Brain microvascular endothelial cell (primary cell): Measurements from ENCODE around the gene TCEANC2.

ENCODE experiments used
- DNase-seq: peaks from one replicate; pipeline ENCODE4 v3.0.0-alpha.2; 2020
- H3K27ac ChIP-seq: fragments of 250-450 bp; sonication (Bioruptor Pico); 2 replicates; pipeline ENCODE4 v1.5.1; 2020; ENCODE audit warnings: mild to moderate bottlenecking, moderate library complexity
- H3K27me3 ChIP-seq: fragments of 250-450 bp; sonication (Bioruptor Pico); replicated peaks from 2 replicates; pipeline ENCODE4 v1.5.1; 2020; ENCODE audit warnings: mild to moderate bottlenecking
- H3K36me3 ChIP-seq: fragments of 250-450 bp; sonication (Bioruptor Pico); replicated peaks from 2 replicates; pipeline ENCODE4 v1.5.1; 2020; ENCODE audit warnings: mild to moderate bottlenecking
- H3K4me3 ChIP-seq: 2 replicates; pipeline ENCODE4 v1.5.1; 2011; ENCODE audit warnings: low read depth, mild to moderate bottlenecking, control low read depth, low read length, moderate library complexity
- CTCF ChIP-seq: IDR thresholded peaks from 2 replicates; pipeline ENCODE4 v1.5.1; 2011; ENCODE audit warnings: low read depth, mild to moderate bottlenecking, moderate library complexity, low read length, control low read depth, inconsistent platforms; ENCODE audit errors: missing control alignments
- in situ Hi-C: cut with HindIII; loops from 2 replicates; pipeline ENCODE4 v1.10.0; 2017; ENCODE audit warnings: low sequenced_read_pairs, low pct_ligation_motif_present

Gene TCEANC2

DNA sequence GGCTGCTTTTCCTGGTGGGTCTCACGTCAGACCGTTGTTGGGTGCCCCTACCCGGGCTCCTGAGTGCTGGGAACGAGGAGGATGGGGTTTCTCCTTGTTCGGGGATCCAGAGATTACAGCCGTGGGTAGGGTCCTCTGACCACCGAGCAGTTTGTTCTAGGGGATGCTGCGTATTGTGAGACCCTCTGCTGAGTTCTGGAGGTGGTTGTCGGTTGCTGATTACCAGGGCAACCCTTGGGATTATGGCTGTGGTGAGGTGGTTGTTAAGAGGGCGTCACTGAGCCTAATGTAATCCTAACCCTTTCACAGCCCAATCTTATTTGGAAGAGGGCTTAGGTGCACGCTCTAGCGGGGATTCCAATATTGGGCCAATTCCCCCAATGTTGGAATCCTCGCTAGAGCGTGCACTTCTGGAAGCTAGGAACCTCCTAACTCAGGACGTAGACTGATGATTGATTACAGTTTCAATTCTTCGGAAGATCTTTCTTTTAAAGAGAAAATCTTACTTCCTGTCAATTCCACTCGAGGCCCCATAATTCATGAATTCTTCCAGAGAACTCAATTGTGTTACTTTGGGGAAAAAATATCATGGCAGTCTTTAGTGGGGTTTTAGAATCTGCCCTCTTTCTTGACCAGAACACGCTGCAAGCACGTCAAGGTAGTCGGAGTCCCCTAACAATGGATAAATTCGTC, 483 bp downstream of the TCEANC2 start:
- DNase-seq: no peak
- Histone ChIP-seq H3K27ac (peak overlapping the region; percentile 77), H3K4me3 (peak overlapping the region; percentile 97), H3K36me3 (no peaks in the 10 kb centered on the region), H3K27me3 (no peaks in the 10 kb centered on the region)
- in situ Hi-C loops: no loop called here
- no peak for TF ChIP-seq CTCF

DNA sequence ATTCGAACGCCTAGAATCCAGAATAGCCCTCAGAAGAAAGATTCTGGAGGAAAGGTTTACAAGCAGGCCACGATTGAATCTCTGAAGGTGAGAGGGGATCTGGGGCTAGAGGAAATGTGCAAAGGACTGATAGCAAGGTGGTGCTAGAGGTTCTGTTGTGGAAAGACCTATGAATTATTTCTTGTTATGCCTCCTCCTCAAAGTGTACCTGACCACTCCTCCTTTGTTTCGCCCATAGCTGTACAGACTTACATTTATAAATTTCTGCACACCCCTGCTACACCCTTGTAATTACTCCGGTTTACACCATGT, 986 bp downstream of the TCEANC2 start:
- in situ Hi-C loops: no loop called here
- Histone ChIP-seq H3K27me3 (no peaks in the 10 kb centered on the region), H3K36me3 (no peaks in the 10 kb centered on the region), H3K4me3 (peak overlapping the region; percentile 97), H3K27ac (no peak overlapping the region)
- no peak for TF ChIP-seq CTCF
- DNase-seq: no peak

- no peak for DNase-seq
- Histone ChIP-seq H3K36me3 (no peaks in the 10 kb centered on the region), H3K27me3 (no peaks in the 10 kb centered on the region), H3K27ac (no peak overlapping the region), H3K4me3 (no peak overlapping the region)
- in situ Hi-C loops: no loop called here
- TF ChIP-seq CTCF: no peak
Measured at GRCh38 chr1:54064299-54064698, 10.9 kb downstream of the TCEANC2 start.

- Histone ChIP-seq H3K27ac (no peak overlapping the region), H3K4me3 (no peak overlapping the region), H3K36me3 (no peaks in the 10 kb centered on the region), H3K27me3 (no peaks in the 10 kb centered on the region)
- TF ChIP-seq CTCF: no peak
- peak; percentile 49 for DNase-seq
- in situ Hi-C loops: no loop called here
Measured at GRCh38 chr1:54069791-54070170, 16.4 kb downstream of the TCEANC2 start.

DNA sequence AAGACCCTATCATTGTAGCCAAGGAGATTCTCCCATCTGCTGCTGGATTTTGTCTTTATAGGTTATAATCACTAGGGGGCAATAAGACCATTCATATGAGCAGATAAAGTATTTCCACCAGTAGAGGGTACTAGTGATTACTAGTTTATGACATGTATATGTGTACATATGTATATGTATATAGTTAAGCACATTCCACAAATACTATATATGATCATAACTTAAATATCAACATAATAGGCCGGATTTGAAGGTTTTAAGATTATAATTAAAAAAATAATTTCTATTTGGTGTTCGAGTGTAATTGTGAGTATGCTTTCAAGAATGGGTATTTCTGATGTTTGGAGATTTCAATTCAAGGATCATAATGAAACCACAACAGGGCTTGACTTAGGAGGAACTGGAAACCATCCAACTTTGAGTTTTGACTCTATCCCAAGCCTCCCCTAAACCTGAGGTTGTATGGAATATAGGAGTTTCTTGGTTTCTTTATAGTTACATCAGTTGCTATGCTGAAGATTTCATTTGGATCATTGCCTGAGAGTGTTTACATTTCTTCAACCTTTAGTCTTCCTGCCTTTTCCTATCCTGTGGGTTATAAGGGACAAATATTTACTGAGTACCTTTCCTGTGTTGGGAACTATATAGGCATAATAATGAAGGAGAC, 16.9 kb downstream of the TCEANC2 start:
- no peak overlapping the region for H3K4me3 ChIP-seq
- TF ChIP-seq CTCF: peak; percentile 69
- in situ Hi-C loops: no loop called here
- H3K27me3 ChIP-seq: no peaks in the 10 kb centered on the region
- no peak overlapping the region for H3K27ac ChIP-seq
- no peaks in the 10 kb centered on the region for H3K36me3 ChIP-seq
- DNase-seq: no peak

DNA sequence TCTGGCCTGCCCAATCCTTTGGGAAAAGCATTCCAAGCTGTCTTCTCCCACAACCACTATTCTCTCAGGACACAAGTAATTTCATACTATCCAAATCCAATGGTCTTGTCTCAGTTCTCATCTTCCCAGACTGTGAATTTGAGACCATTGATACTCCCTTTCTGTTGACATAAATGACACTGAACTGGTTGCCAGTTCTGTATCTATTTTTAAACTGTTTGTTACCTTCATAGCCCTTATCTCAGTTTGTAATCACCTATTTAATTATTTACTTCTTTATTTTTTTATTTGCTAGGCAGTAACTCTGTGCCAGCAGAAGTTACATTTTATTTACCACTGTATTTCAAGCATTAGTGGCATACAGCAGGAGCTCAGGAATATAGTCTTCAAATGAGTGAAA, 24.0 kb downstream of the TCEANC2 start:
- H3K27me3 ChIP-seq: no peaks in the 10 kb centered on the region
- H3K36me3 ChIP-seq: no peaks in the 10 kb centered on the region
- H3K4me3 ChIP-seq: no peak overlapping the region
- TF ChIP-seq CTCF: no peak
- in situ Hi-C loops: no loop called here
- no peak overlapping the region for H3K27ac ChIP-seq
- DNase-seq: no peak
